CD4-positive, alpha-beta T cell (primary cell): Measurements from ENCODE around the gene MYH11. TPM values are rescaled to one million over a fixed set of nuclear protein-coding genes. Genes with fewer than 3 reads are reported as not detected.

Experiments used
- ATAC-seq: fragments of 200-7000 bp; cut with Tn5 transposase; one replicate; pipeline ENCODE4 v1.10.0; 2022; ENCODE audit warnings: mild to moderate bottlenecking; ENCODE audit not compliant: poor library complexity
- CTCF ChIA-PET: fragments of 350-600 bp; sonication (Branson Sonifier 250); formaldehyde crosslinking; loops from one replicate; lab custom pipeline; 2021; ENCODE audit warnings: antibody characterized with exemption, inconsistent platforms; lab: Charles Lee
- POLR2A ChIA-PET: fragments of 350-600 bp; sonication (Branson Sonifier 250); formaldehyde crosslinking; loops from one replicate; lab custom pipeline; 2021; ENCODE audit warnings: antibody characterized with exemption, inconsistent platforms; lab: Charles Lee
- DNase-seq, 14 experiments: peaks; one replicate each; pipeline ENCODE4 v3.0.0-alpha.2; 2013 to 2020; ENCODE audit warnings: mixed read lengths in 2 of 14
- H3K27ac ChIP-seq, 2 donors: one replicate each; pipeline versions ENCODE4 v1.5.1 to v1.7.0; 2013; ENCODE audit warnings: low read length in 2 of 2, low read depth in 1 of 2, mild to moderate bottlenecking in 1 of 2
- H3K27me3 ChIP-seq, 2 experiments: 1 replicate in 1 of 2; 2 replicates in 1 of 2; pipeline versions ENCODE4 v1.6.1 to v1.7.0; 2013; ENCODE audit warnings: low read length in 2 of 2, control low read depth in 1 of 2, mild to moderate bottlenecking in 1 of 2, moderate library complexity in 1 of 2; ENCODE audit not compliant: insufficient read depth in 2 of 2, control insufficient read depth in 1 of 2
- H3K36me3 ChIP-seq: one replicate; pipeline ENCODE4 v1.6.1; 2013; ENCODE audit warnings: low read length, control low read depth; ENCODE audit not compliant: insufficient read depth
- H3K4me1 ChIP-seq: one replicate; pipeline ENCODE4 v1.6.1; 2013; ENCODE audit warnings: low read length, control low read depth; ENCODE audit not compliant: insufficient read depth
- H3K4me3 ChIP-seq: one replicate; pipeline ENCODE4 v1.5.1; 2013; ENCODE audit warnings: mild to moderate bottlenecking, low read length, moderate library complexity
- H3K9me3 ChIP-seq, 2 experiments: 1 replicate in 1 of 2; 2 replicates in 1 of 2; pipeline versions ENCODE4 v1.6.1 to v1.7.0; 2013; ENCODE audit warnings: low read length in 2 of 2, mild to moderate bottlenecking in 2 of 2, control low read depth in 1 of 2, moderate library complexity in 1 of 2; ENCODE audit not compliant: control insufficient read depth in 1 of 2, insufficient read depth in 1 of 2
- H3K27ac Mint-ChIP-seq: one replicate; pipeline ENCODE4 v1.8.0; 2020; ENCODE audit warnings: mixed read lengths
- H3K27me3 Mint-ChIP-seq: one replicate; pipeline ENCODE4 v1.8.0; 2021; ENCODE audit warnings: mixed read lengths
- H3K36me3 Mint-ChIP-seq: one replicate; pipeline ENCODE4 v1.8.0; 2021; ENCODE audit warnings: low read depth, mixed read lengths
- H3K4me1 Mint-ChIP-seq: one replicate; pipeline ENCODE4 v1.8.0; 2021; ENCODE audit warnings: low read depth, mixed read lengths
- H3K4me3 Mint-ChIP-seq: one replicate; pipeline ENCODE4 v1.8.0; 2020; ENCODE audit warnings: mild to moderate bottlenecking, mixed read lengths
- H3K9me3 Mint-ChIP-seq: one replicate; pipeline ENCODE4 v1.8.0; 2020; ENCODE audit warnings: mixed read lengths
- CTCF ChIP-seq: fragments of 200-600 bp; IDR thresholded peaks from one replicate; pipeline ENCODE4 v1.8.0; 2022; ENCODE audit warnings: antibody characterized with exemption, mild to moderate bottlenecking
- intact Hi-C, 2 experiments: fragments of 100-400 bp; cut with DNase I in 1 of 2; cut with micrococcal nuclease in 1 of 2; formaldehyde crosslinking; loops; one replicate each; pipeline versions ENCODE4 v1.15.1 to v1.9.0; 2023 to 2025; cut with DNase I, micrococcal nuclease
- total RNA-seq, 174 experiments: library from RNA in 2 of 174; stranded (reverse) in 2 of 174; gene quantifications; one replicate each; pipeline ENCODE4 v1.2.3 and lab custom pipeline; 2021 to 2026

Gene MYH11
- total RNA-seq, 2 experiments from 2014 or later, result not detected

- intact Hi-C loops, result loop anchor here (1.0 to 10.0 kb wide), 3 partner anchors 361 to 429 kb away; no protein-coding TSS in a partner anchor
- ChIA-PET CTCF (no interaction called here), POLR2A (no interaction called here)
- peak in 6 of 14 experiments; percentile 5 to 57 (median 30) for DNase-seq
- no peaks in the 10 kb centered on the region for H3K36me3 ChIP-seq
- peak; percentile 54 for TF ChIP-seq CTCF
- Mint-ChIP-seq H3K9me3 (no peaks in the 10 kb centered on the region), H3K36me3 (no peaks in the 10 kb centered on the region), H3K4me1 (no peaks in the 10 kb centered on the region), H3K27me3 (peaks cover 43% of the 10 kb centered on the region), H3K27ac (no peak overlapping the region), H3K4me3 (no peak overlapping the region)
- ATAC-seq, result peak; percentile 57
- no peak overlapping the region for H3K4me3 ChIP-seq
- no peaks in the 10 kb centered on the region for H3K4me1 ChIP-seq
- H3K27me3 ChIP-seq, result peaks cover 7 to 8% of the 10 kb centered on the region in 2 experiments
- peaks cover 0 to 6% of the 10 kb centered on the region in 2 experiments for H3K9me3 ChIP-seq
- H3K27ac ChIP-seq, result no peak overlapping the region
Observed at GRCh38 chr16:15765880-15766279, 90.9 kb downstream of the MYH11 start.

- TF ChIP-seq CTCF, result no peak
- no peaks in the 10 kb centered on the region for H3K4me1 Mint-ChIP-seq
- Histone ChIP-seq H3K36me3 (no peaks in the 10 kb centered on the region), H3K4me3 (no peak overlapping the region), H3K27ac (no peak overlapping the region), H3K27me3 (peaks cover 7 to 8% of the 10 kb centered on the region in 2 experiments), H3K9me3 (peaks cover 0 to 6% of the 10 kb centered on the region in 2 experiments), H3K4me1 (no peaks in the 10 kb centered on the region)
- intact Hi-C loops, result loop anchor here (5.0 to 10.0 kb wide), 2 partner anchors 427 to 430 kb away; no protein-coding TSS in a partner anchor
- peaks cover 48% of the 10 kb centered on the region for H3K27me3 Mint-ChIP-seq
- ATAC-seq (no peak), DNase-seq (no peak)
- ChIA-PET POLR2A (no interaction called here), CTCF (no interaction called here)
- H3K27ac Mint-ChIP-seq, result no peak overlapping the region
- no peaks in the 10 kb centered on the region for H3K36me3 Mint-ChIP-seq
- H3K9me3 Mint-ChIP-seq, result no peaks in the 10 kb centered on the region
- no peak overlapping the region for H3K4me3 Mint-ChIP-seq
Observed at GRCh38 chr16:15765116-15765515, 91.7 kb downstream of the MYH11 start.

GRCh38 chr16:15764112-15764511, 92.7 kb downstream of the MYH11 start:
- no peaks in the 10 kb centered on the region for H3K9me3 Mint-ChIP-seq
- intact Hi-C loops, result loop anchor here in 1 of 2 experiments (10.0 kb wide), 1 partner anchor 431 kb away; no protein-coding TSS in a partner anchor

More at GRCh38 chr16:15764112-15764511, 92.7 kb downstream of the MYH11 start:
- POLR2A ChIA-PET, result no interaction called here
- TF ChIP-seq CTCF, result no peak
- ATAC-seq, result no peak
- peaks cover 56% of the 10 kb centered on the region for H3K27me3 Mint-ChIP-seq
- H3K4me3 Mint-ChIP-seq, result no peak overlapping the region
- no peaks in the 10 kb centered on the region for H3K4me1 ChIP-seq
- H3K27me3 ChIP-seq, result peaks cover 7 to 8% of the 10 kb centered on the region in 2 experiments
- no peak for DNase-seq
- CTCF ChIA-PET, result no interaction called here
- no peaks in the 10 kb centered on the region for H3K4me1 Mint-ChIP-seq
- no peaks in the 10 kb centered on the region for H3K36me3 ChIP-seq
- H3K4me3 ChIP-seq, result no peak overlapping the region
- no peaks in the 10 kb centered on the region for H3K36me3 Mint-ChIP-seq
- no peak overlapping the region for H3K27ac ChIP-seq
- no peak overlapping the region for H3K27ac Mint-ChIP-seq
- peaks cover 0 to 6% of the 10 kb centered on the region in 2 experiments for H3K9me3 ChIP-seq
